Left lobe of liver (tissue), 2 donors: ENCODE measurements around the gene VEGFB. TPM values are rescaled to one million over a fixed set of nuclear protein-coding genes. Genes with fewer than 3 reads are reported as not detected.
A peak's percentile ranks its signal among the peaks of the same experiment; 100 is the strongest.

Experiments
- ATAC-seq: fragments of 200-7000 bp; cut with Tn5 transposase; one replicate; pipeline ENCODE4 v1.9.1; 2020; ENCODE audit warnings: mild to moderate bottlenecking, moderate library complexity
- DNase-seq: peaks from one replicate; pipeline ENCODE4 v3.0.0-alpha.2; 2020; ENCODE audit warnings: low spot score
- total RNA-seq: library from RNA; stranded (reverse); gene quantifications from one replicate; pipeline ENCODE4 v1.2.1, GENCODE V29; 2021
- donor health status: DM: no; HTN: no; CAD: no; lungs with moderate emphysema.
- donor health status: DM: no; HTN: yes; CAD: no.

Gene VEGFB
- total RNA-seq, 1 donor from 2014 or later, result 20.8 TPM

- peak; percentile 72 for ATAC-seq
- DNase-seq, result peak; percentile 94
Observed at GRCh38 chr11:64230171-64230984, 4.0 kb upstream of the VEGFB start, which contains the start of gene DNAJC4. Gene DNAJC4, plus strand, starts transcription at chr11:64230548. Its CDS starts 307 bp downstream, at chr11:64230855.

GRCh38 chr11:64230985-64231365, 3.4 kb upstream of the VEGFB start:
- ATAC-seq, result no peak
- no peak for DNase-seq

GRCh38 chr11:64231546-64231945, 2.8 kb upstream of the VEGFB start:
- no peak for ATAC-seq

GRCh38 chr11:64232182-64232966, 2.0 kb upstream of the VEGFB start:
- no peak for ATAC-seq
- DNase-seq, result no peak

More at GRCh38 chr11:64231546-64231945, 2.8 kb upstream of the VEGFB start:
- DNase-seq, result no peak

GRCh38 chr11:64232967-64233315, 1.4 kb upstream of the VEGFB start:
- ATAC-seq, result no peak
- no peak for DNase-seq

- ATAC-seq (peak; percentile 39), DNase-seq (no peak)
Observed at GRCh38 chr11:64234647-64235379, 429 bp downstream of the VEGFB start.

GRCh38 chr11:64235437-64236161, 1.2 kb downstream of the VEGFB start:
- no peak for ATAC-seq
- no peak for DNase-seq

- DNase-seq, result peak; percentile 97
- peak; percentile 41 for ATAC-seq
Observed at GRCh38 chr11:64237484-64237951, 3.1 kb downstream of the VEGFB start.

- ATAC-seq (no peak), DNase-seq (no peak)
Observed at GRCh38 chr11:64238076-64238475, 3.7 kb downstream of the VEGFB start.

GRCh38 chr11:64238999-64239398, 4.6 kb downstream of the VEGFB start:
- ATAC-seq (no peak), DNase-seq (no peak)

- DNase-seq, result no peak
- no peak for ATAC-seq
Observed at GRCh38 chr11:64239662-64240434, 5.5 kb downstream of the VEGFB start.

- ATAC-seq (peak; percentile 64), DNase-seq (peak; percentile 99)
Observed at GRCh38 chr11:64240435-64241240, 6.3 kb downstream of the VEGFB start, which contains the start of gene FKBP2. Gene FKBP2, plus strand, starts transcription at chr11:64241095. Its CDS starts 1,293 bp downstream, at chr11:64242388.

- DNase-seq (peak; percentile 100), ATAC-seq (peak; percentile 78)
Observed at GRCh38 chr11:64241241-64241490, 6.8 kb downstream of the VEGFB start.

- DNase-seq (peak; percentile 77), ATAC-seq (peak; percentile 26)
Observed at GRCh38 chr11:64241491-64242374, 7.3 kb downstream of the VEGFB start.

GRCh38 chr11:64243236-64243854, 9.0 kb downstream of the VEGFB start:
- ATAC-seq (no peak), DNase-seq (no peak)

- ATAC-seq (no peak), DNase-seq (no peak)
Observed at GRCh38 chr11:64244107-64244506, 9.7 kb downstream of the VEGFB start.

GRCh38 chr11:64244966-64245365, 10.6 kb downstream of the VEGFB start:
- no peak for ATAC-seq
- no peak for DNase-seq

GRCh38 chr11:64245401-64245796, 11.0 kb downstream of the VEGFB start:
- DNase-seq (peak; percentile 68), ATAC-seq (no peak)
